K562 (cell line): ENCODE data around the gene IGLON5. TPM values are rescaled to one million over a fixed set of nuclear protein-coding genes. Genes with fewer than 3 reads are reported as not detected.

ENCODE experiments used
- ATF1 ChIP-seq, 2 experiments: fragments of 450-650 bp in 1 of 2; IDR thresholded peaks; 2 replicates each; pipeline ENCODE4 v1.6.1; 2016; ENCODE audit warnings: missing compliant biosample characterization in 1 of 2, missing genetic modification characterization in 1 of 2
- LCOR ChIP-seq: sonication (generic); formaldehyde crosslinking; IDR thresholded peaks from 2 replicates; pipeline ENCODE4 v1.8.0; 2022; ENCODE audit warnings: mild to moderate bottlenecking, missing genetic modification reagents
- NR2C2 ChIP-seq, 2 experiments: fragments of 200-800 bp in 1 of 2; sonication (Bioruptor generic) in 1 of 2; sonication (generic) in 1 of 2; formaldehyde crosslinking in 1 of 2; IDR thresholded peaks; 2 replicates each; pipeline versions ENCODE4 v1.6.1 to v1.8.0; 2016 to 2022; ENCODE audit warnings: mild to moderate bottlenecking in 1 of 2, missing compliant biosample characterization in 1 of 2, missing genetic modification characterization in 1 of 2, missing genetic modification reagents in 1 of 2
- PCBP2 ChIP-seq: fragments of 200-400 bp; formaldehyde crosslinking; IDR thresholded peaks from 2 replicates; pipeline ENCODE4 v1.6.1; 2018; ENCODE audit warnings: low read length, low read depth, mild to moderate bottlenecking, moderate library complexity; ENCODE audit not compliant: poor library complexity, severe bottlenecking
- SIN3A ChIP-seq, 2 experiments: fragments of 150-350 bp in 1 of 2; IDR thresholded peaks; 2 replicates each; pipeline ENCODE4 v1.6.1; 2011 to 2016; ENCODE audit warnings: borderline replicate concordance in 2 of 2, low read depth in 2 of 2, low read length in 2 of 2, mild to moderate bottlenecking in 2 of 2, moderate library complexity in 2 of 2; ENCODE audit not compliant: control insufficient read depth in 1 of 2
- SRF ChIP-seq, 2 experiments: fragments of 250-450, 450-650 bp in 1 of 2; sonication (Bioruptor Pico) in 1 of 2; sonication (generic) in 1 of 2; formaldehyde crosslinking; IDR thresholded peaks; 2 replicates each; pipeline versions ENCODE4 v1.5.0 to v1.5.1; 2020 to 2022; ENCODE audit warnings: mild to moderate bottlenecking in 1 of 2, missing genetic modification reagents in 1 of 2
- YY1 ChIP-seq, 3 experiments: IDR thresholded peaks; 2 replicates each; pipeline ENCODE4 v1.6.1; 2011; ENCODE audit warnings: low read length in 2 of 3, mild to moderate bottlenecking in 2 of 3, moderate library complexity in 2 of 3, borderline replicate concordance in 1 of 3, control low read depth in 1 of 3, low read depth in 1 of 3; ENCODE audit not compliant: insufficient read depth in 3 of 3, insufficient replicate concordance in 2 of 3, control insufficient read depth in 1 of 3, insufficient read length in 1 of 3; ENCODE audit errors: extremely low read depth in 1 of 3
- polyA plus RNA-seq, 8 experiments: library from polyadenylated mRNA; depleted of rRNA in 4 of 8; stranded (reverse) in 5 of 8; unstranded in 3 of 8; fragments of >200 nt; fragmentation: Nextera tagmentation in 2 of 8; fragmentation: Illumina TruSeq in 1 of 8; extraction: Ambion mirVana in 2 of 8; extraction: Trizol in 1 of 8; gene quantifications; 2 replicates each; pipeline versions ENCODE4 v1.2.1 to v1.2.3, GENCODE V29; 2011 to 2014; ENCODE audit warnings: inconsistent platforms in 1 of 8, missing spikeins in 1 of 8
- total RNA-seq, 7 experiments: library from RNA; depleted of rRNA in 6 of 7; stranded (reverse); fragments of >200 nt in 6 of 7; fragmentation: Illumina TruSeq in 2 of 7; extraction: Trizol in 2 of 7; gene quantifications; 2 replicates each; pipeline versions ENCODE4 v1.2.1 to v1.2.3, GENCODE V29; 2011 to 2021; ENCODE audit warnings: low replicate concordance in 1 of 7
- TF ChIP-seq, protein P1 (sequence below): sonication (generic); formaldehyde crosslinking; IDR thresholded peaks from 2 replicates; pipeline ENCODE4 v1.9.0; 2022; ENCODE audit warnings: mild to moderate bottlenecking, missing genetic modification reagents
- TF ChIP-seq, protein P2 (sequence below): fragments of 250-450 bp; sonication (Bioruptor Pico); IDR thresholded peaks from 2 replicates; pipeline ENCODE4 v1.4.0; 2020

IGLON5 gene
- total and polyA plus RNA-seq, 9 of the 15 experiments (the other 6 are each of a cell fraction or from before 2014, with no cell fraction given): 0.03 to 0.22 (median 0.14) TPM; not detected in 2

DNA sequence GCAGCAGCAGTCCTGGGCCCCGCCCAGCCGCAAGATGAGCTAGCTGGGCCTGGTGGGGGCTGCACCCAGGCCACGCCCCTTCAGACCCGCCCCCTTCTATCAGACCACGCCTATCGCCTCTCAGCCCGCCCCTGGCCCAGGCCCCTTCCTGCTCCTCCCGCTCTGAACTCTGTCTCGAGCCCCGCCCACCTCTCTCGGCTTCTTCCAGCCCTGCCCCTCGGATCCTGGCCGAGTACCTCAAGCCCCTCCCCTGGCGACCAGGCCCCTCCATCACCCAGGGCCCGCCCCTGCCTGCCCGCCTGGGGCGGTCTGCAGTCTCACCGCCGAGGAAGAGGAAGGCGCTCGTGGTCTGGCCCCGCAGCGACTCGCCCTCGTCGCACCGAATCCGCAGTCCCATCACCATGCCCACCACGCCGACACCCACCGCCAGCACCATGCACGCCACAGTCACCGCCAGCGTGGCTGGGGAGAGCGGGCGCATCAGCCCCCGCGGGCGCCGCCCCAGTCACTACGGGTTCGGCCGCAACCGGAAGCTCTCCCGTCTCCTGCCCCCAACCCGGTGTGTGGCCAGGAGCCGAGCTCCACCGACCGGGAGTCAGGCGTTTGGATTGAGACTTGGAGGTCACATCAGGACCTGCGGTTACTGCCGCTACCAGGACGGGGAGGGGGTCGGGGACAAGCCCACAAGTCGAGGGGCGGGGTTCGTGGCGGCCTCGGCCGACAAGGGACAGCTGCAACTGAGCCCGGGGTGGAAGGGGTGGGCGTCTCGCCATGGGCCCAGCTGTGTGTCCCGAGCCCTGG is 56.3 kb downstream of the IGLON5 start (continued):
- TF ChIP-seq YY1 (IDR thresholded peaks at IDR 0.05; ENCODE audit: borderline replicate concordance in 1 of 3, control insufficient read depth in 1 of 3, extremely low read depth in 1 of 3, insufficient read depth in 3 of 3, insufficient read length in 1 of 3, insufficient replicate concordance in 2 of 3, low read depth in 1 of 3, low read length in 2 of 3) (peak in 1 of 3 experiments; percentile 31), LCOR (CRISPR knock-in tag) (0 out of 2 replicates have a peak, but pooled peaks have one; percentile 46), SIN3A (IDR thresholded peaks at IDR 0.05; ENCODE audit: borderline replicate concordance in 2 of 2, control insufficient read depth in 1 of 2, low read depth in 2 of 2, low read length in 2 of 2) (peak; percentile 54; a peak in 2 of 4 replicates), NR2C2 (CRISPR knock-in tag; IDR thresholded peaks at IDR 0.05) (no peak), NR2C2 (tag; IDR thresholded peaks at IDR 0.05) (peak; percentile 73), ATF1 (CRISPR knock-in tag; IDR thresholded peaks at IDR 0.05) (no peak), ATF1 (tag; IDR thresholded peaks at IDR 0.05) (peak; percentile 61), SRF (CRISPR knock-in tag; IDR thresholded peaks at IDR 0.05) (peak in 1 of 2 experiments; percentile 60; a peak in 1 of 4 replicates), PCBP2 (no peak)
- TF ChIP-seq, protein P1, sequence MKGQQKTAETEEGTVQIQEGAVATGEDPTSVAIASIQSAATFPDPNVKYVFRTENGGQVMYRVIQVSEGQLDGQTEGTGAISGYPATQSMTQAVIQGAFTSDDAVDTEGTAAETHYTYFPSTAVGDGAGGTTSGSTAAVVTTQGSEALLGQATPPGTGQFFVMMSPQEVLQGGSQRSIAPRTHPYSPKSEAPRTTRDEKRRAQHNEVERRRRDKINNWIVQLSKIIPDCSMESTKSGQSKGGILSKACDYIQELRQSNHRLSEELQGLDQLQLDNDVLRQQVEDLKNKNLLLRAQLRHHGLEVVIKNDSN (CRISPR knock-in tag): peak; percentile 32; the same call in 1 of the 2 replicates
- TF ChIP-seq, protein P2, sequence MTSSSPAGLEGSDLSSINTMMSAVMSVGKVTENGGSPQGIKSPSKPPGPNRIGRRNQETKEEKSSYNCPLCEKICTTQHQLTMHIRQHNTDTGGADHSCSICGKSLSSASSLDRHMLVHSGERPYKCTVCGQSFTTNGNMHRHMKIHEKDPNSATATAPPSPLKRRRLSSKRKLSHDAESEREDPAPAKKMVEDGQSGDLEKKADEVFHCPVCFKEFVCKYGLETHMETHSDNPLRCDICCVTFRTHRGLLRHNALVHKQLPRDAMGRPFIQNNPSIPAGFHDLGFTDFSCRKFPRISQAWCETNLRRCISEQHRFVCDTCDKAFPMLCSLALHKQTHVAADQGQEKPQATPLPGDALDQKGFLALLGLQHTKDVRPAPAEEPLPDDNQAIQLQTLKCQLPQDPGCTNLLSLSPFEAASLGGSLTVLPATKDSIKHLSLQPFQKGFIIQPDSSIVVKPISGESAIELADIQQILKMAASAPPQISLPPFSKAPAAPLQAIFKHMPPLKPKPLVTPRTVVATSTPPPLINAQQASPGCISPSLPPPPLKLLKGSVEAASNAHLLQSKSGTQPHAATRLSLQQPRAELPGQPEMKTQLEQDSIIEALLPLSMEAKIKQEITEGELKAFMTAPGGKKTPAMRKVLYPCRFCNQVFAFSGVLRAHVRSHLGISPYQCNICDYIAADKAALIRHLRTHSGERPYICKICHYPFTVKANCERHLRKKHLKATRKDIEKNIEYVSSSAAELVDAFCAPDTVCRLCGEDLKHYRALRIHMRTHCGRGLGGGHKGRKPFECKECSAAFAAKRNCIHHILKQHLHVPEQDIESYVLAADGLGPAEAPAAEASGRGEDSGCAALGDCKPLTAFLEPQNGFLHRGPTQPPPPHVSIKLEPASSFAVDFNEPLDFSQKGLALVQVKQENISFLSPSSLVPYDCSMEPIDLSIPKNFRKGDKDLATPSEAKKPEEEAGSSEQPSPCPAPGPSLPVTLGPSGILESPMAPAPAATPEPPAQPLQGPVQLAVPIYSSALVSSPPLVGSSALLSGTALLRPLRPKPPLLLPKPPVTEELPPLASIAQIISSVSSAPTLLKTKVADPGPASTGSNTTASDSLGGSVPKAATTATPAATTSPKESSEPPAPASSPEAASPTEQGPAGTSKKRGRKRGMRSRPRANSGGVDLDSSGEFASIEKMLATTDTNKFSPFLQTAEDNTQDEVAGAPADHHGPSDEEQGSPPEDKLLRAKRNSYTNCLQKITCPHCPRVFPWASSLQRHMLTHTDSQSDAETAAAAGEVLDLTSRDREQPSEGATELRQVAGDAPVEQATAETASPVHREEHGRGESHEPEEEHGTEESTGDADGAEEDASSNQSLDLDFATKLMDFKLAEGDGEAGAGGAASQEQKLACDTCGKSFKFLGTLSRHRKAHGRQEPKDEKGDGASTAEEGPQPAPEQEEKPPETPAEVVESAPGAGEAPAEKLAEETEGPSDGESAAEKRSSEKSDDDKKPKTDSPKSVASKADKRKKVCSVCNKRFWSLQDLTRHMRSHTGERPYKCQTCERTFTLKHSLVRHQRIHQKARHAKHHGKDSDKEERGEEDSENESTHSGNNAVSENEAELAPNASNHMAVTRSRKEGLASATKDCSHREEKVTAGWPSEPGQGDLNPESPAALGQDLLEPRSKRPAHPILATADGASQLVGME (CRISPR knock-in tag): peak; percentile 52; the same call in 1 of the 2 replicates
